LNCaP clone FGC (cell line): ENCODE data around the gene TTC12.

Experiments used
- DNase-seq: peaks from one replicate; pipeline ENCODE4 v3.0.0-alpha.2; 2011; ENCODE audit warnings: low read depth
- H3K4me3 ChIP-seq: 2 replicates; pipeline ENCODE4 v1.5.1; 2011; ENCODE audit warnings: mild to moderate bottlenecking, low read depth, low read length, control low read depth
- TF ChIP-seq, protein P1 (sequence below): IDR thresholded peaks from 2 replicates; pipeline ENCODE4 v1.5.1; 2012; ENCODE audit warnings: mild to moderate bottlenecking; ENCODE audit not compliant: control insufficient read depth, insufficient read depth; ENCODE audit errors: extremely low read depth

Gene TTC12

DNA sequence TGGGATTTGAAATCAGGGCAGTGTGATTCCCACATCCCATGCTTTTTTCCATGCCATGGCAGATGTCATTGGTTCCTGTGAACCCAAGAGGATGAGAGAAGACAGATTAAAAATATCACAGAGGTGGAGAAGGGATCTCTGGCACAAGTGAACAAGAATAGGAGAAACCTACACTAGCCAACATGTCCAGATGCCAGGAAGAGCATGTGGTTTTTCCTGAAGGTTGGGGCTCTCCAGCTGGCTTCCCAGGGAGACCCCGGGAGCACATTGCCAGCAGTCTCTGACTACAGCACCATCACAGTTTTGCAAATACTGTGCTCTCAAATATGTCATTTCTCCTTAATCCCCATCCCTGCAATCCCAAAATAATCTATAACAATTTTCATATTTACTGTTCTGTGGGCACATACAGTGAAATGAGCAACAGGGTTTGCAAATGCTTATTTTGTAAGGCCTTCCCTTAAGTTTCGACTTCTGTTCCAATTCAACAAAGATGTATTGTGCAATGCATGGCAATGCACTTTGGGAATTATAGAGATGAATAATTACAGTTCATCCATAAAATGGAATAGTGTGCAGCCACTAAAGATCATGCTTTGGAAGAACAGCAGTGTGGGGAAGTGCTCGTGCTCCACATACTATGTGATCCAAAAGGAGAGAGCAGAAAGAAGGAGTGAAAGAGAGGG, 78.0 kb downstream of the TTC12 start:
- TF ChIP-seq, protein P1, sequence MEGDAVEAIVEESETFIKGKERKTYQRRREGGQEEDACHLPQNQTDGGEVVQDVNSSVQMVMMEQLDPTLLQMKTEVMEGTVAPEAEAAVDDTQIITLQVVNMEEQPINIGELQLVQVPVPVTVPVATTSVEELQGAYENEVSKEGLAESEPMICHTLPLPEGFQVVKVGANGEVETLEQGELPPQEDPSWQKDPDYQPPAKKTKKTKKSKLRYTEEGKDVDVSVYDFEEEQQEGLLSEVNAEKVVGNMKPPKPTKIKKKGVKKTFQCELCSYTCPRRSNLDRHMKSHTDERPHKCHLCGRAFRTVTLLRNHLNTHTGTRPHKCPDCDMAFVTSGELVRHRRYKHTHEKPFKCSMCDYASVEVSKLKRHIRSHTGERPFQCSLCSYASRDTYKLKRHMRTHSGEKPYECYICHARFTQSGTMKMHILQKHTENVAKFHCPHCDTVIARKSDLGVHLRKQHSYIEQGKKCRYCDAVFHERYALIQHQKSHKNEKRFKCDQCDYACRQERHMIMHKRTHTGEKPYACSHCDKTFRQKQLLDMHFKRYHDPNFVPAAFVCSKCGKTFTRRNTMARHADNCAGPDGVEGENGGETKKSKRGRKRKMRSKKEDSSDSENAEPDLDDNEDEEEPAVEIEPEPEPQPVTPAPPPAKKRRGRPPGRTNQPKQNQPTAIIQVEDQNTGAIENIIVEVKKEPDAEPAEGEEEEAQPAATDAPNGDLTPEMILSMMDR = no peak
- no peak overlapping the region for H3K4me3 ChIP-seq
- DNase-seq = no peak

DNA sequence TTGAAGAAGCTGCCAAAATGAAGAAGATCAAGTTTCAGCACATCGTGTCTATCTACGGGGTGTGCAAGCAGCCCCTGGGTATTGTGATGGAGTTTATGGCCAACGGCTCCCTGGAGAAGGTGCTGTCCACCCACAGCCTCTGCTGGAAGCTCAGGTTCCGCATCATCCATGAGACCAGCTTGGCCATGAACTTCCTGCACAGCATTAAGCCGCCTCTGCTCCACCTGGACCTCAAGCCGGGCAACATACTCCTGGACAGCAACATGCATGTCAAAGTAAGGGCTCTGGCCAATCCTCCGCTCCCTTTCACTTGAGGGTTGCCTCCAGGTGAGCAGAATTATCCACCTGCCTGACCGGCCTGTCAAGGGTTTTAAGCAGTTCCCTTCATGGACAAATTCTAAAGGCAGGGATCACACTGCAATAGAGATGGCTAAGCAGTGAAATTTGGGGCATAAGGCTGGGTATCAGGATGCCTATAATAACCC, 79.2 kb downstream of the TTC12 start:
- no peak overlapping the region for H3K4me3 ChIP-seq
- no peak for DNase-seq
- TF ChIP-seq, protein P1 = no peak

DNA sequence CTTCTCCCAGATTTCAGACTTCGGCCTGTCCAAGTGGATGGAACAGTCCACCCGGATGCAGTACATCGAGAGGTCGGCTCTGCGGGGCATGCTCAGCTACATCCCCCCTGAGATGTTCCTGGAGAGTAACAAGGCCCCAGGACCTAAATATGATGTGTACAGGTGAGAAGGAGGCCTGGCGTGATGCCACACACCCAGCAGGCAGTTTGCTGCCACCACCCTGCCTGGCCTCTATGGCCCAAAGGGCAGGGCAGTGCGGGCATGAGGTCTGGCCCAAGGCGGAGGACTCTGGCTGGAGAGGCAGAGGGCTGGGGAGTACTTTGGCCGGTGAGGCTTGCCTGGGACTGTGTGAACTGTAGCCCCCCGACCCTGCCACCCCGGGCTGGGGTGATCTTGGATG, 80.5 kb downstream of the TTC12 start:
- no peak overlapping the region for H3K4me3 ChIP-seq
- DNase-seq = no peak
- TF ChIP-seq, protein P1 = no peak

DNA sequence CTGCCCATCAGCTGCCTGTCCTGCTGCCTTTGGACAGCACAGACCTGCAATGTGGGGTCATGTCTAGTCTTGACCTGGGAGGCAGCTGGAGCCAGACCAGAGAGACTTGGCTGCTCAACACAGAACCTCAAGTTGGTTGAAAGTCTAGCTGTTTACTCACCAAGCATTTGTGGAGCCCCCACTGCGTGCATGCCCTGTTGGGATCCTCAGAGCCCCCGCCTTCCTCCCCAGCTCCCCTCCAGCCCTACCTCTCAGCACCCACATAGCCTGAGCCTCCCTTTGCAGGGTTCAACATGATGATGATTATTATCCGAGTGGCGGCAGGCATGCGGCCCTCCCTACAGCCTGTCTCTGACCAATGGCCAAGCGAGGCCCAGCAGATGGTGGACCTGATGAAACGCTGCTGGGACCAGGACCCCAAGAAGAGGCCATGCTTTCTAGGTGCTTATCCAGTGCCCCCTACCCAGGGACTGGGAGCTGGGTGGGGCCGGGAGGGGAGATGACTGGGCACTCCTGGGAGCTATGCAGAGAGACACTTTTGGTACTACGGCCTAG, 81.5 kb downstream of the TTC12 start:
- TF ChIP-seq, protein P1 = no peak
- no peak overlapping the region for H3K4me3 ChIP-seq
- no peak for DNase-seq

DNA sequence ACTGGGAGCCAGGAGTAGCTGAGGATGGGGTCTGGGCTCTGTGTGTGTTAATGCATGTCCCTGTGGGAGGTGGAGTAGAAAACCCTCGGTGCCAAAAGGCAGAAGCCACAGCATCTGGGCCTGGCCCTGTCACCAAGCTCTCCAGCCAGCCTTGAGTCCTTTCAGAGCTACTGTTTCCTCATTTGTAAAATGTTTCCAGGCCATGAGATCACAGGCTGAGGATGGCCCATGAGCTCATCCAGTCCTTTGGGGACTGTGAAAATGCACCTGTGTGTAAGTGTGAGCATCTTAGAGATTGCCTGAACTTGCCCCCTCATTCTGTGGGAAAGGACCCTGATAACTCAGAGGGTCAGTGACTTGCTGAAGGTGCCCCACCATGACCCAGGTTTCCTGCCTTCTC, 82.3 kb downstream of the TTC12 start:
- TF ChIP-seq, protein P1 = no peak
- no peak overlapping the region for H3K4me3 ChIP-seq
- DNase-seq = no peak

DNA sequence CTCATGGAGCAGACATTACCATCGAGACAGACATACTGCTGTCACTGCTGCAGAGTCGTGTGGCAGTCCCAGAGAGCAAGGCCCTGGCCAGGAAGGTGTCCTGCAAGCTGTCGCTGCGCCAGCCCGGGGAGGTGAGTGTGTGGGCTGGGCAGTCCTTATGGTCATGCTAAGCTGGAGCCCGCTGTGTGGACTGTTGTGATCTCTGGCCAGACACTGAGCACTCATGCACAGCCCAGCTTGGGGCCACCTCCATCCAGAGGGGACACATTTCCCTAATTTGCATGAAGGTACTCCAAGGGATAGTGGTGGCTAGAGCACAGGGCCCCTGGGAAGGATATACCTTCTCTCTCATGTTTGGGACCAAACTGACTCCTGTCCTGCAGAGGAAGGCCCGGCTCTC, 82.8 kb downstream of the TTC12 start:
- no peak overlapping the region for H3K4me3 ChIP-seq
- TF ChIP-seq, protein P1 = no peak
- no peak for DNase-seq

DNA sequence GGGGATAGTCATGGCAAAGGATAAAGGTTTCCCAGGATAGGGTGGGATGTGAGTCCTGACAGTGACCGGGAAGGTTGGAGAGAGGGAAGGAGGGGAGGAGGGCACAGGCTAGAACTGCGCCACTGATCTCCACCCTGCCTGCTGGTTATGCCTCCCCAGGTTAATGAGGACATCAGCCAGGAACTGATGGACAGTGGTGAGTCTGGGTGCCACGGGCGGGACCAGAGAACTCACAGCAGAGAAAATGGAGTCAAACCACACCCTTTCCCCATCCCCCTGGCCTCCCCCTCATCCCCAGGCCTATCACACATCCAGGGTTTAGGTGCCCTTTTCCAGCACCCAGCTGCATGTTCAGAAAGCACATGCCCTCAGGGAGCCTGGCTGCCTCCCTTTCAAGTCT, 83.4 kb downstream of the TTC12 start:
- DNase-seq = no peak
- TF ChIP-seq, protein P1 = no peak
- H3K4me3 ChIP-seq = no peak overlapping the region
